Measurements from ENCODE around the gene RNU6-1.

RNU6-1 gene

DNA sequence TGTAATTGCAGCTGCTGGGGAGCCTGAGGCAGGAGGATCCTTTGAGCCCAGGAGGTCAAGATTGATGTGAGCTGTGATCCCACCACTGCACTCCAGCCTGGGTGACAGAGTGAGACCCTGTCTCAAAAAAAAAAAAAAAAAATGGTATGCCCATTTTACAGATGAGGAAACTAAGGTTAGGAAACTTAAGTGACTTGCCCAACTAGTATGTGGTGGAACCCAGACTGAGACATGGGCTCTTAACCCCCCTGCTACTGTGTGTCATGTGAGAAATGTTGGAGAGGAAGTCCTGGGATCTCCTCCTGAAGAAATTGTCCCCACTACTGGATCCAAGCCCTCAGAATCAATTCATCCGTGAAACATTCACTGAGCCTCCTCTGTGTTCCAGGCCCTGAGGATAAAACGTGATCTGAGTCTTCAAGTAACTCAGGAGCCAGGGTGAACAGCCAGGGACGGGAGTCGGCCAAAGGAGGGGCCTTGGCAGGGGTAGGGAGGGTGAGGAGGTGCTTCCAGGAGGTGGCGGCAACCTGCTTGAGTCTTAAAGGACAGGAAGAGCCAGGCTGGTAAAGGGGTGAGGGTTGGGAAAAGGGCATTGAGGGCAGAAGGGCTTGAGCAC, 19.6 kb upstream of the RNU6-1 start:
- no peak for DNase-seq (ENCODE audit: low read depth in 2 of 3, low spot score in 1 of 3)

GRCh38 chr15:67857220-67857619, 17.4 kb upstream of the RNU6-1 start:
- no peak for DNase-seq (ENCODE audit: low read depth in 2 of 3, low spot score in 1 of 3)

- DNase-seq (ENCODE audit: low read depth in 2 of 3, low spot score in 1 of 3) = no peak
These were observed 16.0 kb upstream of the RNU6-1 start for GRCh38 chr15:67855842-67856241.

- DNase-seq (ENCODE audit: low read depth in 2 of 3, low spot score in 1 of 3) = no peak
These were observed 14.5 kb upstream of the RNU6-1 start for GRCh38 chr15:67854358-67854757.

GRCh38 chr15:67853454-67853853, 13.6 kb upstream of the RNU6-1 start:
- no peak for DNase-seq (ENCODE audit: low read depth in 2 of 3, low spot score in 1 of 3)

DNA sequence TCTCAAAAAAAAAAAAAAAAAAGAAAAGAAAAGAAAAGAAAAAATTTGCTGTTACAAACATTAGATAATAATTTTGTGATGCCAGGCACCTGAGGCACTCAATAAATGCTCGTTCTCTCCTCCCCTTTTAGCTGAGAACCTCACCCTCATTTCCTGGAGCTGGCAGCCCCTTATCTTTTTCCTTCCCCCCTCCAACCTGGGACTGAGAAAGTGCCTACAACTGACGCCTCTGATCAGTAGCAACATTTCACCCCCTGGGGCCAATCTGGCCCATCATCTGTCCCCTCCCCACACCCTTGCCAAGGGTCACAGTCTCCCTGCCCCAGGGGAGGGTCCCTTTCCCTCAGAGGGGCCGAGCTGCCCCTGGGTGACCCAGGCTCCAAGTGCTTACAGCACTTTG, 12.6 kb upstream of the RNU6-1 start:
- no peak for DNase-seq (ENCODE audit: low read depth in 2 of 3, low spot score in 1 of 3)

DNA sequence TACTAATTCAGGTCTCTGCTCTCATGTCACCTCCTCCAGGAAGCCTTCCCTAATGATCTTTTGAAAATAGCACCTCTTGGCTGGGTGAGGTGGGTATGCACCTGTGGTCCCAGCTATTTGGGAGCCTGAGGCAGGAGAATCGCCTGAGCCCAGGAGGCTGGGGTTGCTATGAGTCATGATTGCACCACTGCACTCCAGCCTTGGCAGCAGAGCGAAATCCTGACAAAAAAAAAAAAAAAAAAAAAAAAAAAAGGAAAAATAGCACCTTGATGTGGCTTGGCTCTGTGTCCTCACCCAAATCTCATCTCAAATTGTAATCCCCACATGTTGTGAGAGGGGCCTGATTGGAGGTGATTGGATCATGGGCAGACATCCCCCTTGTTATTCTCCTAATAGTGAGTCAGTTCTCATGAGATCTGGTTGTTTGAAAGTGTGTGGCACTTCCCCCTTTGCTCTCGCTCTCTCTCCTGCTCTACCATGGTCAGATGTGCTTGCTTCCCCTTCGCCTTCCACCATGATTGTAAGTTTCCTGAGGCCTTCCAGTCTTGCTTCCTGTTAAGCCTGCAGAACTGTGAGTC, 11.2 kb upstream of the RNU6-1 start:
- no peak for DNase-seq (ENCODE audit: low read depth in 2 of 3, low spot score in 1 of 3)

DNA sequence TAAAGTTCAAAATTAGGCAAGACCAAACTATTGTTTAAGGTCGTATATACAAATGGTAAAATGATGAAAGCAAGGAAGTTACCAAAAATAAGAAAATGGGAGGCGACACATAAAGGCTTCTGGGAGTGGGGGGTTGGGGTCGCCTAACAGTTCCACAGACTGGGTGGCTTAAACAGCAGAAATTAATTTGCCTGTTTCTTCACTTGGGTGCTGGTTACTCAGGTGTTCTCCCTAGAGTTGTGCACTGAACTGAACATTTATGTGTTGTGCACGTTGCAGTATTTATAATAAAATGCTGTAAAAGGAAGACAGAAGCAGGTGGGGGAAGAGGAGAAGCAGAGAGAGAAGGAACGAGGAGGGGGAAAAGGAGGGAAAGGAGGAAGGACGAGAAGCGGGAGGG, 10.5 kb upstream of the RNU6-1 start:
- DNase-seq (ENCODE audit: low read depth in 2 of 3, low spot score in 1 of 3) = no peak

- DNase-seq (ENCODE audit: low read depth in 2 of 3, low spot score in 1 of 3) = no peak
These were observed 9.7 kb upstream of the RNU6-1 start for GRCh38 chr15:67849538-67849937.

DNA sequence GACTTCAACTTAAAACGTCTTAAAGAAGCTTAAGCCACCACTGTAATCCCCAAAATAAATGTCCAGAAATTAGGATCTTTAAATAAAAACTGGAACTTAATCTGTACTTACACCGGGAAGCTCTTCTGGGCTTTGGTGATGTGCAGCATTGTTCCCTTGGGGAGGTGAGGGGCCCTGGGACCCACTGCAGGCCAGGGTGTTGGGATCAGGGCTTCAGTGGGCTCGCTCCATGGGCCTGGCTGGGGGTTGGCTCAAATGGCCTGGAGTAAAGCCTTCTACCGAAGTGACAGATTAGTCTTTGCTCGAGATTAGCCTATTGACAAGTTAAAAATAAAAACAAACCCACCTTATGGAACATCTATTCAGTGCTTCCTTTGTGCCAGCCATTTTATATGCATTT, 6.1 kb upstream of the RNU6-1 start:
- DNase-seq (ENCODE audit: low read depth in 2 of 3, low spot score in 1 of 3) = no peak

DNA sequence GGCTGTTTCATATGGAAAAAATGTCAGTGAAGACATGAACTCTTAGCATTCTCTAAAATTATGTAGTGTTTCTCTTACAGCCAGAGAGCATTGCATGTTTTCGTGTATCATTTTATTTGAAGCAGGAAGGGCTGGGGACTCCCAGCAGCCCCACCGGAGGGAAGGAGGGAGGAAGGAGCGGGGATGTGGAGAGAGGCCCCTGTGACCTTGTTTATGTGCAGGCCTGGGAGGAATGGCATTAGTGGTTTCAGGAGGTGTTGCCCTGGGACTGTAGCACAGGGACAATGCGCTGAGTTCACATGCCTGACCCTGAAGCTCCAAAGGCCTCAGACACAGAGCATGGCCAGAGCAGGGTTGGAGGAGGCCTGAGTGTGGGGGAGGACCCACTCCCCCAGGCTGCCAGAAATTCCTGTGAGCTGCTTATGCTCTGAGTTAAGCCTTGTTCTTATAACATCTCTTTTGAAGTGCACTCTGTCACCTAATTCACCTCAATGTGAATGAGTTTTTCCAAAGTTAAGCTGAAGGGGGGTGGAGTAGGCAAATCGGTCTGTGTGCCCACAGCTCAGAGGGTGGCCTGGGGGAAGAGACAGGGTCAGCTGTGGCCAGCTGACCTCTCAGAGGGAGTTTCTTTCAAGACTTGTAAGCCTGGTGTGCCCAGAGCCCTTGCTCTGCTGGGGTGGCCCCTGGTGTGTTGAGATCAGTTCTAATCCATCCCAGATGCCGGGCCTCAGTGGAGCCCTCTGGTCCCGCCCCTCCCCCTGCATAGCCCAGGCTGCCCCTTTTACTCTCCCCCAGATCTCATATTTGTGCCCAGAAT, 3.9 kb upstream of the RNU6-1 start:
- DNase-seq (ENCODE audit: low read depth in 2 of 3, low spot score in 1 of 3) = no peak

DNA sequence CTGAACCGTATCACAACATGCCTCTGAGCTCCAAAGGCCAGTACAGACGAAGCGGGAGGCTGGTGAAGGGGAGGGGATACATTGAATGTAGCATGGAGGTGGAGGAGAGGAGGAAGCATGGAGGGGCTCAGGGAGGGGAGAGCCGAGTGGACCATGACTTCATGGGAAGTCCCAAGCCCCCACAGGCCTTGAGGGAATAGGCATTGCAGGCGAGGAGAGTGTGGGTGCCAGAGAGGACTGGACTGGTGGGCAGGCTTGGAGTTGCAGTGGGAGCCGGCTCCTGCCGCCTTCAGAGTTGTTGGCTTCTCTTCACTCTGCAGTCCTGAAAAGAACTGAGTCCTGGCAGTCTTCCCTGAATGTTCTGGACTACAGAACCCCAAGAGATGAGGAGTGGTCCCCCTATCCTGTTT, 3.3 kb upstream of the RNU6-1 start:
- no peak for DNase-seq (ENCODE audit: low read depth in 2 of 3, low spot score in 1 of 3)

DNA sequence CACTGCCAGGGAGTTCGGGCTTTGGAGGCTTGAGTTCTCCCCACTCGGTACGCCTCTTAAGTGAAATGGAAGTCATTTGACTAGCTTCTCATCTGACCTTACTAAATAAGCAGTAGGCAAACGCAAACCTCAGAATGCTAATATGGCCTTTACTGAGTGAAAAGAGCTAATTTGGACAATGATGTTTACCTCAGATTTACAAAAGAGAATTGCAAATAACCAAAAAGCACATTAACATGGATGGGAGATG, 1.6 kb upstream of the RNU6-1 start:
- no peak for DNase-seq (ENCODE audit: low read depth in 2 of 3, low spot score in 1 of 3)

- no peak for DNase-seq (ENCODE audit: low read depth in 2 of 3, low spot score in 1 of 3)
These were observed 1.1 kb upstream of the RNU6-1 start for GRCh38 chr15:67840749-67841512.

DNA sequence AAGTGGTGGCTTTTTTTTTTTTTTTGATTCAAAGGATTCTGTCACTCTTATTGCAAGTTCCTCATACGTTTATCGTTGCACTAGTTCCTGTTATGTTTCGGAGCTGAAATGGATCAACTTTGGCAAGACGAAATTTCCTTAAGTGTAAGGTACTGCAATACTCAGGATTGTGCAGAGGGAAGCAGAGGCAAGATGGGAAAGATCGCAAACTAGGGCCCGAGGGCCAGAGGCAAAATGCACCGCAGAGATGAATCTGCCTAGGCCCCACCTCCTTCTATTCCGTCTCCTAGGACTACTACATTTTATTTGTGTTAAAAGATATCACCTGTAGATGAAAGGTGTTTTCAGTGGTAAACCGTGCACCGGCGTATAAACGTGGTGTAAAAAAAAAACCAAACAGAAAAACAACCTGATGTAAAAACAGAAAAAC, 331 bp downstream of the RNU6-1 start:
- no peak for DNase-seq (ENCODE audit: low read depth in 2 of 3, low spot score in 1 of 3)

DNA sequence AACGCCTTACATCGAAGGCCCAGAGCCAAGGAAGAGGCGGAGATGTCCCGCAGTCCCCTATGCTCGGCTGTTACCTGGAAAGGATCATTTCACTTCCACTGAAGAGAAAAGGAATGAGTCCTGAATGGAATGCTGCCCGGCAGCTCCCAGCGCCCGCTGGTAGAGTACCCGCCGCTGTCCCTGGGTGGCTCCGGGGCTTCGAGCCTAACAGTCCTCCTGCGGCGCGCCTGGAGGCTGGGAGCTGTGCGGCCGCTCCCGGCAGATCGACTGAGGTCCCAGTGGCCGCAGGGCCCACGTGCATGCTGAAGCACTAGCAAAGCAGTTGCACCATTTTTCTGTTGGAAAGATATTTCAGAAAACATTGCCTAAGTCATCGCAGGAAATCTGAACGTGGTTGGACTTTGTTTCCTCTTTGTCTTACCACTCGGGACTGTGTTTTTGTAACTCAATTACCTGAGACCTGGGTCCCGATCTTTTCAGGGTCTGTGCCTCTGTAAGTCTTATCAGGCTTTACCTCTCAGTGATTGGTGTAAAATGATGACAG, 984 bp downstream of the RNU6-1 start:
- DNase-seq (ENCODE audit: low read depth in 2 of 3, low spot score in 1 of 3) = no peak

DNA sequence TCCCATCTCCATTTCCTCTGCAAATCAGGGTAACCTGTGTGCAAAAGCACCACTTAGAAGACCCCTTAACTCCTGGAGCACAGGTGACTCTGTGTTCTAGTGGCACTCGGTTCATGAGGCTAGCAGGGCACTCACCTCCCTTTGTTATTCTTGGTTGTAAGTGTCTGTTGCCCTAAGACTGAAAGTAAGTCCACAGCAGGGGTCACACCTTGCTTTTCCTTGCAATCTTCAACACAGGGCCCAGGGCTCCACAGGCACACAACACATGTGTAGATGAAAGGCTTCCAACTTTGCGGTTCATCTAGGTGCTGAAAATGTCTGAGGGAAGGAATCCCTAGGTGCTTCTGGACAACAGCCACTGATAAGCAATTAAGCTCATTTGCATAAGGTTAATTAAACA, 2.9 kb downstream of the RNU6-1 start:
- DNase-seq (ENCODE audit: low read depth in 2 of 3, low spot score in 1 of 3) = no peak

DNA sequence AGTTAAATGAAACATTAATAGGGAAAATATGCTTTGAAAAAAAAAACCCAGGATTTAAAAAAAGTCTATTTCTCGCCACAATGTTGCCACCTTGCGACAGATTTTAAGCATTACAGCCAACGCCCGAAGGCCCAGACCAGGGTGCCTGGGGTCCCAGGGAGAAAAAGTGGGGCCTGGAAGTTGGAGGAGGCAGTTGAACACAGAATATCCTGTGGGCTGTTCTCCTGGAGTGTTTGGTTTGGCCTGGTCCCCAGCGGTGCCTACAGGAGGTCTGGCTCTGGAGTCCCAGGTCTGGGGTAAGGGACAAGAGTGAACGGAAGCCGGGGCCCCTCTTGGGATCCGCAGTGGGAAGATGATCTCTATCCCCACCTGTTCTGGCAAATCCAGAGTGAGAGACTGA, 3.4 kb downstream of the RNU6-1 start:
- peak in 1 of 3 donors; percentile 54 for DNase-seq (ENCODE audit: low read depth in 2 of 3, low spot score in 1 of 3)

- no peak for DNase-seq (ENCODE audit: low read depth in 2 of 3, low spot score in 1 of 3)
These were observed 3.8 kb downstream of the RNU6-1 start for GRCh38 chr15:67836134-67836455.

DNA sequence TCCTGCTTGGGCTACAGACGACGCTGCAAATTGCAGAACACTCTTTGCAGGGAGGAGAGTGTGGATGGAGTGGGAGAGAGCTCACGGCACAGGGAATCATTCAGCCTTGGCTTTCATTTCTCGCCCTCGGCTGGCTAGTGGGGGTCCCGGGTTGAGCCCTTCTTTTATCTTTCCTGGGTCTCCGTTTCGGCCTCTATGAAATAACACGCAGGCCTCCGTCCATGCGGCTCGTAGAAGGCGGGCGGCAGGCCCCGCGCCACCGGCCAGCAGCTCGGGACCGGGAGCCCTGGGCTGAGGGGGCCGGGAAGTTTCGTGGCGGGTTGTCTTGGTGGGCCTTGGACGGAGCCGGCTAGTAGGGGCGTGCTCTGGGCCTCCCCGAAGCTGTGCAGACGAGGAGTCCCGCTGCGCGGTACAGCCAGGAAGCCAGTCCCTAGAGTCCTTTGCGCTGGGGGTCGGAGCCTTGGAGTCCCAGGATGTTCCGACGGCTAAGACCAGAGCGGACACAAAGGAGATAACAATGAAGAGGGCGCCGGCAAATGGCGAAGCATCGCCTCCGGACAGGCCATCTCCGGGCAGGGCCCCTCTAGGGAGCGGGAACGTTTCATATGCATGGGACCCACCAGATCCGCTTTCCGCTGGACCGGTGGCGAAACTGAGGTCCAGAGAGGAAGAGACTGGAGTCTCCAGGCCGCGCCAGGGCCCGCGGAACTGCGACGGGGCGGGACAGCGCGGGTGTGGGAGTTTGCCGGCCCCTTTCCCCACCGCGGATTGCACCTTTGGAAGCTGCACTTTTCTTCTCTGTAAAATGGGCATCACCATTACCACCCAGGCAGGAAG, 4.3 kb downstream of the RNU6-1 start:
- DNase-seq (ENCODE audit: low read depth in 2 of 3, low spot score in 1 of 3) = no peak
